Measurements from ENCODE around the gene CDK5.
"Not testable (repeated sequence)": the region's sequence is repeated elsewhere in the genome, so short reads cannot be mapped to it uniquely, and the experiment has no call there.

Gene CDK5

DNA sequence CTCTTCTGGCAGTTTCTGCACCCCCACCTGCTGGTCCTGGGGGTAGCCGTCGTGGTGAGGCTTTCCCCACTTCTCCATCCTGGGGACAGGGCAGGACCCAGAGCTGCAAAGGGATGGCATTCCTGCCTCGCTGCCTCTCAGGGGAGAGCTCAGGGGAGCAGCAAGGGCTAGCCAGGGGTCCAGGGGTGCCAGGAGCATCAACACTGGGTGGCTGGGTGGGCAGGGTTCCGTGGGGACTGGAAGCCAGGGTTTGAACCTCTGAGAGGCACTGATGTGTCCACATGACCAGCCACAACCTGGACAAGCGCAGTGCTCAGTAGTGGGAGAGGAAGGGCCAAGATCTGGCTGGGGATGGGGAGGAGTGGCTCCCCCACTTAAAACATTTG lies 23.8 kb downstream of the CDK5 start:
- DNase-seq (ENCODE audit: low read depth) = no peak

DNA sequence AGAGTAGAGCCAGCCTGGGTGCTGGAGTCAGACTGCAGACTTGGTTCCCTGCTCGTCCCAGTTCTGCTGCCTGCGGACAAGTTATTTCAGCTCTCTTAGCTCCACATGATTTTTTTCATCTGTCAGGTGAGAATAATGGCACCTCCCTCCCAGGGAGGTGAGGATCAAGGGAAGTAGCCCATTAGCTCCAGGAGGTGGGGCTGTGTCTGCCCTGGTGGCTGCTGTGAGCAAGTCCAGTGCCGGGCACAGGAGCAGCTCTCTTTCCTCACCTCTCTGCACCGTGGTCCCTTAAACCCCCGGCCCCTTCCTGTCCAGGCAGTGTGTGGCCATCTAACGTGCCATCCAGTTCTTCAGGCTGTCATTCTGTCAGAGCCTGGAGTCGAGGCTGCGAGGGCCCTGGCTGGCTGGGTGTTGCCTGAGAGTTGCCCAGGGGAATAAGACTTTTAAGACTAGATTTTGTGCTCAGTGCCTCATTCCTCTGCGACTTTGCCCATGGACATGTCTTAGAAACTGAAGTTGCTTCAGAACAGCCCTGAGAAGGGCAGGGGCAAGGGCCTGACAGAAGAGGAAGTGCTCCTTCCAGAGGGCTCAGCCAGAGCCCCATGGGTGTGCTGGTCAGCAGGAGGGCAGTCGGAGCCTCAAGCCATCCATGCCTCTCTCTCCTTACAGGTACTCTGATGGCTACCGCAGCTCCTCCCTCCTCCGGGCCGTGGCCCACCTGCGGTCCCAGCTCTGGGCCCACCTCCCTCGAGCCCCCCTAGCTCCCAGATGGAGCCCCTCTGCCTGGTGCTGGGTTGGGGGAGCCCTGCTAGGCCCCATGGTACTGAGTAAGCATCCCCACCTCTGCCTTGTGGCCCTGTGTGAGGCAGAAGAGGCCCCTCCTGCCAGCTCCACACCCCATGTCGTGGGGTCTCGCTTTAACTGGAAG lies 24.5 kb downstream of the CDK5 start:
- no peak for DNase-seq (ENCODE audit: low read depth)

DNA sequence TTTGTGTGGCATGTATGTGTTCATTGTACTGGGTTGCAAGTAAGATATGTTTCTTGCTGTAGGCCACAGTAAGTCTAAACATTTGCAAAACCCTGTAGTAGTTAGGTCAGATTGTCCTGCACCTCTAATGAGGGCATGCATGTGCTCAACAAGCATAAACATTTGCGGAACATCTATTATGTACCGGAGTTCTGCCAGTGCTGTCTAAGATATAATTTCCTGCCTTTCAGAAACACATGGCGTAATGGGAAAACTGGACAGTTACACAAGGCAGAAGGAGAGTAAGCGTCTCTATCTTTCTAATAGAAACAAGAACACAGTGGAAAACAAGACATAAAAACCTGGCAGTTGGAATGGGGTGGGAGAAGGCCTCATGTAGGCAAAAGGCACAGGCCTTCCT lies 26.7 kb downstream of the CDK5 start:
- DNase-seq (ENCODE audit: low read depth) = no peak

DNA sequence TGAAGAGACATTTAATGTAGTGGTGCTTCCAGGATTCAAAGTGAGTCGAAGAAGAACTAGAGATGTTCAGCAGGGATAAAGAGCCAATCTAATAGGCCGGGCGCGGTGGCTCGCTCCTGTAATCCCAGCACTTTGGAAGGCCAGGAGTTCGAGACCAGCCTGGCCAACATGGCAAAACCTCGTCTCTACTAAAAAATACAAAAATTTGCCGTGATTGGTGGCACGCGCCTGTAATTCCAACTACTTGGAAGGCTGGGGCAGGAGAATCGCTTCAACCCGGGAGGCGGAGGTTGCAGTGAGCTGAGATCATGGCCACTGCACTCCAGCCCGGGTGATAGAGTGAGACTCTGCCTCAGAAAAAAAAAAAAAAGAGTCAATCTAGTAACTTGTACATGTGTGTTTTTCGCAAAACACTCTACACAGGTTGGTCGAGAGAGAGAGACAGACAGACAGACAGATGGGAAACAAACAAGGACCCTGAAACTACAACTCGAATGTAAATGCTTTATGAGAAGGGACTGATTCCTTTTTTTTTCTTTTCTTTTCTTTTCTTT lies 28.7 kb downstream of the CDK5 start:
- no peak for DNase-seq (ENCODE audit: low read depth)

DNA sequence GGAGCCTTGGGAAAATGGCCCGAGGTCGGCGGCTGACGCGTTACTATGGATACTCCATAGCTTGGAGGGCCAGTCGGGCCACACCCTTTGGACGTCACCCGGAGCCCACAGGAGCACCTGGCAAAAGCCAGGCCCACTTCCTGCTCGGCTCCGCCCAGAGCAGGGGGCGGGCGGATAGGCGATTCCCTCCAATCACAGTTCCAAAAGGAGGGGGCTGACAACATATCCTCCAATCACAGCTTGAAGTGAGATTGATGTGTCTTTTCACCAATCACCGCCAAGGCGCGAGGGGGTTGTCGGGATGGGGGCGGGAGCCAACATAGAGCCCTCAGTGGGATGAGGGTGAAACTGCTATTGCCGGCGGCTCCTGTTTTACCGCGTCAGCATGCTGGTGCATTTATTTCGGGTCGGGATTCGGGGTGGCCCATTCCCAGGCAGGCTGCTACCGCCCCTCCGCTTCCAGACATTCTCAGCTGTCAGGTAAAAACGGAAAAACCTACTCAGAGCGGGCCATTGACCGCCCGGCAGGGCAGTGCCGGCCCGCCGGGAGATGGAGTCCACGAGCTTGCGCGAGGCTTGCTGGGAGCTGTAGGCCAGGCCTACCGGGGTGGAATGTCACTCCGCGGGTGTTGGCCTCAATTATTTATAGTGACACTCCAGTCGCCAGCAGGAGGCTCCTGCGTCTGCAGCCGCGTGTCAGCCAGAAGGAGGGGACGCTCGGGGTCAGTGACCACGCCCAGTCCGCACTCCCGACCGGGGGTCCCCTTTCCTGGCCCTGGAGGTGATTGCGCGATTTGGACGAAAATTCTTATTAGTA lies 29.4 kb downstream of the CDK5 start, which contains the start of gene ABCB8:
ABCB8 (plus strand) TSS at position 320 of the 817 bp plus-strand sequence; CDS start at position 386, 66 bp downstream.
- DNase-seq (ENCODE audit: low read depth) = peak; percentile 96

DNA sequence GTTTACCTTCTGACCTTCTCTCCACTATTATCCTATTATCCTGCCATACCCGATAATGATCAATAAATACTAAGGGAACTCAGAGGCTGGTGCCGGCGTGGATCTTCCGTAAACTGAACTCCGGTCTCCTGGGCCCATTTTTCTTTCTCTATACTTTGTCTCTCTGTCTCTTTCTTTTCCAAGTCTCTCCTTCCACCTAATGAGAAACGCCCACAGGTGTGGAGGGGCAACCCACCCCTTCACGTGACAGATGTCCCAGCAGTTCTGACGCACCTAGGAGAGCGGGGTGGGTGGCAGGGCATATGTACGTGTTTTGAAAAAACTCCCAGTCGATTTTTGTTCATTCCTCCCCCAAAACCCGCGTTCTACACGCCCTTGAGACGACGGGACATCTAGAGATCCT lies 30.0 kb downstream of the CDK5 start:
- not testable (repeated sequence) for DNase-seq (ENCODE audit: low read depth)

DNA sequence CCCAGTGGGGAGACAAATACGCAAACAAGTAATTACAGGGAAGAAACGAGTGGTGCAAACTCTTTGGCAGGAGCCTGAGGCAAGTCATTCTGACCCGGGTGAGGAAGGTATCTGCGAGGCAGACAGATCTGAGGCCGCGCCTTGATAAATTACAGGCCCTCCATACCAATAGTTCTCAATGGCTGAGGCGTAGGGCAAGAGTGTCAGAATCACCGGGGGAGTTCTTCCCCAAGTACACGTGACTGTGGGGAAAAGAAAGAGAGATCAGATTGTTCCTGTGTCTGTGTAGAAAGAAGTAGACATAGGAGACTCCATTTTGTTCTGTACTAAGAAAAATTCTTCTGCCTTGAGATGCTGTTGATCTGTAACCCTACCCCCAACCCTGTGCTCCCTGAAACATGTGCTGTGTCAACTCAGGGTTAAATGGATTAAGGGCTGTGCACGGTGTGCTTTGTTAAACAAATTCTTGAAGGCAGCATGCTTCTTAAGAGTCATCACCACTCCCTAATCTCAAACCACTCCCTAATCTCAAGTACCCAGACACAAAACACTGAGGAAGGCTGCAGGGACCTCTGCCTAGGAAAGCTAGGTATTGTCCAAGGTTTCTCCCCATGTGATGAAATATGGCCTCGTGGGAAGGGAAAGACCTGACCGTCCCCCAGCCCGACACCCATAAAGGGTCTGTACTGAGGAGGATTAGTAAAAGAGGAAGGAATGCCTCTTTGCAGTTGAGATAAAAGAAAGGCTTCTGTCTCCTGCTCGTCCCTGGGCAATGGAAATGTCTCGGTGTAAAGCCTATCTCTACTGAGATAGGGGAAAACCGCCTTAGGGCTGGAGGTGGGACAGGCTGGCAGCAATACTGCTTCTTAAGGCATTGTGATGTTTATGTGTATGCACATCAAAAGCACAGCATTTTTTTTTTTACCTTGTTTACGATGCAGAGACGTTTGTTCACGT lies 30.6 kb downstream of the CDK5 start:
- not testable (repeated sequence) for DNase-seq (ENCODE audit: low read depth)

DNA sequence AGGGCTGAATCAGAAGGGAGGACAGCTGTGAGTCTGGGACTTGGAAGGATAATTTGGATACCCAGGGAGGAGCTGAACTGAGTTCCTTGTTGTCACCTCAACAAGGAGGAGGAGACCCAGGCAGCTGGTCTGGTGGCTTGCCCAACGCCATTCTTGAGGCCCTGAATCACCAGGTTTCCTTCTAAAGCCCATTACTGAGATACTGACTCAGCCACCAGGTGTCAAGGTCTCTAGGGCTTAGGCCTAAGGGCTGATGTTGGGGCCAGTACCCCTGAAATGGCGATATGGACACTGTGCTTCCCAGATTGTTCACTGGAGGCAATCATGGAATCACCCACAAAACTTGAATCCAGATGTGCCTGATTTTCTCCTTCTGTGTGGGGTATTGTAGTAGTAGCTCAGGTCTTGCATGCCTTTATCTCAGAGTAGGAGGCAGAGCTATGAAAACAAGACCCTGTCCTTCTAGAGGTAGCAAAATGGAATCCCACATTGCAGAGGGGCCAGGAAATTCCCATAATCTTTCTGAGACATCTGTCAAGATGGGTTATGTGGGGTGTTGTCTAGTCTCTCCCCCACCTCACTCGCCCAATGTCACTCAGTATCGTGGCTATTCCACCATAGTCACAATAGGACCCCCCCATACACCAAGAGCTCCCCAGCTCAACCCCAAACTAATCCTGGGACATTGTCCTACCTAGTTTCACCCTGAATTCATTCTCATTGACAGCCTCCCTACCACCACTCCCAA lies 31.6 kb downstream of the CDK5 start:
- no peak for DNase-seq (ENCODE audit: low read depth)

DNA sequence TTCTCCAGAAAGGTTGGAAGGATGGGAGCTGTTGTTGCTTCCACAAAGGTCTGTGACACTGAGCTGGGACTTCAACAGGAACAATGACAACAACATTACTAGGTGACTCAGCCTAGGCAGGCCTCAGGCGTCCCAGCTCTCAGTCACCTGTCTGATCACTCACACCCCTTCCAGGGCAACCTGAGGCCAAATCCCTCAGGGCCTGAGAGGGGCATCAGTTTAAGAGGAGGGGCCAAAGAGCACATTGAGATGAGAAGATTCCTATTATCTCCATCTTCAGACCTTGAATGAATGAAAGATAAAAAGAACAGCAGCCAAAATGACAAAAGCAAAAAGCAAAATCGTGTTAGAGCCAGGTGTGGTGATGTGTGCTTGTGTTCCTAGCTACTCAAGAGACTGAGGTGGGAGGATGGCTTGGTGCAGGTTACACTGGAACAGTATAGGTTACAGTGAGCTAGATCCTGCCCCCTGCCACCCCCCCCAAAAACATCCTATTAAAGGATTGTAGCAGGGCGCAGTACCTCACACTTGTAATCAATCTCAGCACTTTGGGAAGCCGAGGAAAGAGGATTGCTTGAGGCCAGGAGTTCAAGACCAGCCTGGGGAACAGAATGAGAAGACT lies 33.2 kb downstream of the CDK5 start, which contains the start of gene ATG9B:
ATG9B (minus strand) TSS at position 60 of the 622 bp plus-strand sequence. CDS start 71 bp downstream, outside the sequence.
- DNase-seq (ENCODE audit: low read depth) = no peak

DNA sequence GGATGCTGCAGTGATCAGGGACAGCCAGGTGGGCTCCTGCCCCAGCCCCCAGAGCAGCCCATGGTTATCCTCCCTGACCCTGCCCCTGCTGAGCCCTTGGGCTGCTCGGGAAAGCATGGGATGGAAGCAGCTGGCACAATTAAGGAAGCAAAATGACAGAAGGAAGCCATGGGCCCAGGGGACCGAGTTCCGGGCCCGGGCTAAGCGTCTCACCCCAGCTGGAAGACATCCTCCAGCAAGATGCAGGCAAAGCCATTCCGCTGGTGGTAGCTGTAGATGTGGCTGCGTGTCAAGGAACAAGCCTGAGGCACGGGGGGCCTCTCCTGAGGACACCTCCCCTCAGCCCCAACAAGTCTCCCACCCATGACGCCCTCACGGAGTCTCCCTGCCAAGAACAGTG lies 34.5 kb downstream of the CDK5 start:
- no peak for DNase-seq (ENCODE audit: low read depth)

DNA sequence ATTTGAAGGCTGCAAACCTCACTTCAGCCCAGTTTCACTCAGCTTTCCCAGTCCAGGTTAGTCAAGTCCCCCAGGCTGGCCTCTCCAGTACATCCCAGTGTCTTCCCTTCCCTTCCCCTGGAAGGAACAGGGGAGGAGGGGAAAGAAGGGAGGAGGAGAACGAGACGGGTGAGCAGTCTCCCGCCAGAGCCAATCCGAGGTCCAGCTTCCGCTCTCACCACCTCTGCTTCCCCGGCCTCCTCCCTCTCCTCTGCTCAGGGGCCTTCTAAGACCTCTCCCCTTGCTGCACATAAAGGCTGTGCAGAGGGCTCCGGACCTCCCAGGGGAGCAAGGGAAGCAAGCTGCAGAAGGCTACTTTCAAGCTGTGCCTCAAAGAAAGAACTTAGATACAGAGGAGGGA lies 37.5 kb downstream of the CDK5 start:
- DNase-seq (ENCODE audit: low read depth) = no peak

DNA sequence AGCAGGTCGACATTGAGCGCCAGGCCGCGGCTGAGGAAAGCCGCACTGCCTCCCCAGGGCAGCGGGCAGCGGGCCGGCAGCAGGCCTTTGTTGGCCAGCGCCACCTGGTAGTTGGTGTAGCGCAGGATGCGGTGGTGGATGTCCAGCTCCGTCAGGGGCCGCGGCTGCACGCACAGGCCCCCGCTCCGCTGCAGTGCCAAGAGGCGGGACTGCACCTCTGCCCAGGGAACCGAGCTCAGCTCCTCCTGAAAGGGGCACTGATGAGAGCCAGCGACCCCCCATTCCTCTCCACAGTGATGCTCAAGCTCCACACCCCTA lies 38.6 kb downstream of the CDK5 start:
- no peak for DNase-seq (ENCODE audit: low read depth)

DNA sequence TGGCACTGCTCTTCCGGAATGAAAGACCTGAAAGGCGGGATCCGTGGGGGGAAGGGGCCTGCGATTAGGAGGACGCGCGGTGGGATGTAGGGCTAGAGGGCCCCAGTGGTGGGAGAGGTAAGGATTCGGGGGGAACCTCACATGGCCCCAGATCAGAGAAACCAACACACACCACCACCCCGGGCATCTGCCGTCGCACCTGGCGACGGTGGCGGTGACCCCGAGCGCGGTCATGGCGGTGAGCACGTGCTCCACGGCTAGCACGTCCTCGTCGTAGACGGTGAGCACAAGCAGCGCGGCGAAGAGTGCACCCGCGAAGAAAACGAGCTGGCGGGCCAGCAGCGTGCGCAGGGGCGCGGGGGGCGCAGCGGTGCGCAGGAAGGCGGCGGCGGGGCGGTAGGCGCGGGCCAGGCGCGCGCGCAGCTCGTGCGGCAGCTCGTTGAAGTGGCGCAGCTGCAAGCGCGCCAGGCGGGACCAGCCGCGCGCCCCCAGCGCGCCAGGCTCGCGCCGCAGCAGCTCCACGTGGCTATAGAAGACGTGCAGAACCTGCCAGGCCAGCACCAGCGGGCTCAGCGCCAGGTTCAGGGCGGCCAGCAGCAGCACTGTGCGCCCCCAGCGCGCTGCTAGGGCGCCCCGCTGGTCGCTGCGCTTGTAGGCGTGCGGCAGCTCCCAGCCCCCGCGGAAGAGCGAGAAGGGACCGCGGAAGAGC lies 39.1 kb downstream of the CDK5 start:
- no peak for DNase-seq (ENCODE audit: low read depth)

DNA sequence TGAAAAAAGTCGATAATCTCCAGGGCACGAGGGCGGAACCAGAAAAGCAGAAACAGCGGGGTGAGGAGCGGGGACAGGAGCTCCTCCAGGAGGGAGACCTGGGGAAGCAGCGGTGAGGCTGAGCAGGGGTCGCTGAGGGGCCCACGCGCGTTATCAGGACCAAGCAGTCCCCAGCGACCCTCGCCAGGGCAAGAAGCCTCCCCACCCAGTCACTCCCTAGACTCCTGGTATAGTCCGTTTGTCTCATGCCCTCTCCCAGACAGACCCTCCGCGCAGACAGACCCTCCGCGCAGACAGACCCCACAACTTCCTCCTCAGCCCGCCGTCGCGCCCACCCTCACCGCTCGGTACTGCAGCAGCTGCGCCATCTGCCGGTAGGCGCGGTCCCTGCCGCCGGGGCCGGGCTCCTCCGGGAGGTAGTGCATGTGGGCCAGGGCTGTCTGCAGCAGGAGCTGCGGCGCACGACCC lies 39.7 kb downstream of the CDK5 start:
- peak; percentile 71 for DNase-seq (ENCODE audit: low read depth)

DNA sequence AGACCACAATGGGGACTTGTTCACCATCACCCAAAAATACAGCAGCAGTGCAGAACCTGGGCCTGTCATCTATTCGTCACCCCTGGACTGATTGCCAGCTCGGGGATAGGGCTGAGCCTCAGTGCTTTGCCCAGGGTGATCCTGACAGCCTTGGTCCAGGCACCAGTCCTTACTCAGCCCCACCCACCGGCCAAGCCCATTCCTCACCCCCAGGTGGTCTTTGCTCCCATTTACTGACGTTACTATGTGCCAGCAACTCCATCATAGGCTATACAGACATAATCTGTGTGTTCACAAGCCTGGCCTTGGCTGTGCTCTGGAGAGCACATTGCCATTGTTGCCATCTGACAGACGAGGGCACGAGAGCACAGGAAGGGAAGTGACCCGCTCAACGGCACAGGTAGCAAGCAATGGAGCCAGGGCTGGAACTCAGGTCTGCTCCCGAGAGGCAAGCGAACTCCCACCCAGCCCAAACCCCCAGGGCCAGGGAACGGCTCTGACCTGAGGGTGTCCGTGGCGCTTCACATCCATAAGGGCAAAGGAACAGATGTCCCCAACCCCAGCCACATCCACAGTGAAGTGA lies 40.2 kb downstream of the CDK5 start:
- no peak for DNase-seq (ENCODE audit: low read depth)

DNA sequence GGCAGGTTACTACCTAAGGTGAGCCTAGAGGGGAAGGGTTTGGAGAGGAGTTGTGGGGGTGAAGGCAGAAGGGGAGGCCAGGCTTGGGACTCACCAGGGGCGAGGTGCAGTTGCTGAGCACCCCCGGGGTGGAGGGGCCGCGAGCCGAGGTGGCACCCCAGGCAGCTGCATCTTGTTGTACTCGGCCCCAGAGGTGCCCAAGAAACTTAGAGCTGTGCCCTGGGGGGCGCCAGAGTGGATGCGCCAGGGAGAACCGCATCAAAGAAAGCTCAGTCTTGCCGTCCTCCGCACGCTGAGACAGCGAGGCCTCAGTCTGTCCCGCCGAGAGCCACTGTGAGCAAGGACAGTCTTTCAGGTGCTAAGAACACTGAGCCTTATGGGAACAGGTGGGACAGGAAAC lies 40.8 kb downstream of the CDK5 start:
- DNase-seq (ENCODE audit: low read depth) = no peak

DNA sequence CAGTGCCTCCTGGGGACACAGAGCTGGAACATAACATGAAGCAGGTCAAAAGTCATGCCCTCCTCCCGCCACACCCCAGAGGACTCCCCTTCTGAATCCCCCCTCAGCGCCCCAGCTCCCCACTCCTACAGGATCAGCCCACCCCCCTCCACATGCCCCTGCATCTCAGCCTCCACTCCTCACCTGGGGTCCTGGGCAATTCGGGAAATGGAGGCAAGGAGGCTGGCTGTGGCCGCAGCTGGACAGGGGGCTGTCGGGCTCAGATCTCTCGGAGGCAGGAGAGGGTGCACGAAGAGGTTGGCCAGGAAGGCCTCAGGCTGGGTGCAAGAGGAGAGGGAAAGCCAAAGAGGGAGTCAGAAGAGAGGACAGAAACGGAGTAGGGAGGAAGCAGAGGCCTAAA lies 41.2 kb downstream of the CDK5 start:
- no peak for DNase-seq (ENCODE audit: low read depth)

DNA sequence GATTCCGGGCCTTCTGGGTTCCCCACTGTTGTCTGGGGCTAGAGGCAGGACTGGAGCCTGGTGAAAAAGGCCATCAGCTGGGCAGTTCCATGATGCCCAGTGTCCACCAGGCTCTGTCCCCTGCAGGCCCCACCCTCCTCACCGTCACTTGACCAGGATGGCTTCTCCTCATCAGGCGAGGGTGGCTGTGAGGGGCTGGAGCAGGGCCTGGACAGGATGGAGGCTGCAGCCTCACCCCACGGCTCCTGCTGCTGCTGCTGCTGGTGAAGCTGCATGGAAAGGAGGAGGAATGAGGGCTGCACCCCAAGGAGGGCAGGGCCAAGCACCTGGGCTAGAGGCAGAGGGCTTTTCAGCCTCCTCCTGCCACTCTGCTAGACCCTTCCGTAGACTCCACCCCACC lies 41.7 kb downstream of the CDK5 start:
- no peak for DNase-seq (ENCODE audit: low read depth)

DNA sequence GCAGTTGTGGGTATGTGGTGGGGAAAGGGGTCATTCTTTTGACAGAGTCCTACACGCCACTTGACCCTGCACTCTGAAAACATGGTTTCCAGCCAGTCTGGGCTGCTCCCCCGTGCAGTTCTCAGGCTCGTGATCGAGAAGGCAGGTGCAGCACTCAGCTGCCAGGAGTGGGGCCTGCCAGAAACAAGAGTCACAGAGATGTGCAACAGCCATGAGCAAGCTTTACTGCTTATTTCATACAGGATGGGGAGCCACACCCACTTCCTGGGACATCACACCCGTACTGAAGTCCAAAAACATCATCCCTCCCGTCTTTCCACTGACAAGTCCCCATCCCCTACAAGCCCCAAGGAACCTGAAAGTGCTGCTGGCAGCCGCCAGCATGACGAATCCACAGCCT lies 42.7 kb downstream of the CDK5 start:
- no peak for DNase-seq (ENCODE audit: low read depth)

All from stimulated activated CD8-positive, alpha-beta memory T cell treated with anti-CD3 and anti-CD28 coated beads, Interleukin-12 subunit alpha, Interleukin-12 subunit beta, amount 100 ng/mL, for 1 hour (primary cell).